ENCODE results near the gene MCTP1. TPM values are rescaled to one million over a fixed set of nuclear protein-coding genes. Genes with fewer than 3 reads are reported as not detected.

MCTP1 gene
- polyA plus RNA-seq, 3 donors = 34.4 to 72.9 (median 55.5) TPM

DNA sequence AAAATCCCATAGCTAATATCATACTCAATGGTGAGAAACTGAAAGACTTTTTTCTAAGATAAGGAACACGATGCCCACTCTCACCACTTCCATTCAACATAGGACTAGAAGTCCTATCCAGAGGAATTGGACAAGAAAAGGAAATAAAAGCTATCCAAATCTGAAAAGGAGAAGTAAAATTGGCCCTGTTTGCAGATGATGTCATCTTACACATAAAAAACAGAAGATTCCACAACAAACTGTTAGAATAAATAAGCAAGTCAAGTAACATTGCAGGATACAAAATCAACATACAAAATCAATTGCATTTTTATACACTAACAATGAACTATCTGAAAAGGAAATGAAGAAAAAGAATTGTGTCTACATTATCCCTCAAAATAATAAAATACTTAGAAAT lies 308.0 kb downstream of the MCTP1 start:
- intact Hi-C loops (cut with micrococcal nuclease) = no loop called here
- no CpG with 5 or more reads among the region's 1 CpG for WGBS (ENCODE audit: insufficient coverage)
- no peak overlapping the region for H3K27ac ChIP-seq (ENCODE audit: low read depth in 1 of 2, low read length in 2 of 2)

DNA sequence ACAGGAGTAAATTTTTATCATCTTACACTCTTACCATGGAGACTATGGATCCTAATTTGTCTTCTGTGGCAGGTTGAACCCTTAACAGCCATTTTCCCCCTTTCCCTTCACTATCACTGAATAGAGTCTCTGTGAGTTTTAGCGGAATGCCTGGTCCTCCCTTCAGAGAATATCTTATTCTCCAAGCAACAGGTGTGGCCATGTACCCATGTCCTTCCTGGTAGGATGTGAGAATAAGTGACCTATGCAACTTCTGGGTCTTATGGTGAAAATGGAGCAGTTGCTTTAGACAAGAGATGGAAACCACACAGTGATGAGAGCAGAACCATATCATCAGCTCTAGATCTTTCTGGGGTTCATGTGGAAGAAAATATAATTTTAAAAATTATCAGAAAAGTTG lies 312.6 kb downstream of the MCTP1 start:
- no peak overlapping the region for H3K27ac ChIP-seq (ENCODE audit: low read depth in 1 of 2, low read length in 2 of 2)
- Mint-ChIP-seq H3K4me3 (no peak overlapping the region), H3K9me3 (peaks cover 13 to 20% (median 15%) of the 10 kb centered on the region in 7 donors), H3K36me3 (peaks cover 13 to 18% of the 10 kb centered on the region in 2 donors), H3K27ac (peak overlapping the region in 2 of 7 donors; percentile 1 to 7), H3K27me3 (ENCODE audit: low read depth in 3 of 3) (peaks cover 0 to 1% (median 0%) of the 10 kb centered on the region in 3 donors), H3K4me1 (peaks cover 2% of the 10 kb centered on the region)
- WGBS (ENCODE audit: insufficient coverage) = no CpG with 5 or more reads among the region's 1 CpG
- no peaks in the 10 kb centered on the region for H3K4me1 ChIP-seq (ENCODE audit: control insufficient read depth in 1 of 2, insufficient read depth in 2 of 2, low read length in 2 of 2)
- H3K79me2 ChIP-seq (ENCODE audit: insufficient read depth, low read length) = peaks cover 23% of the 10 kb centered on the region
- DNase-seq = no peak
- intact Hi-C loops (cut with micrococcal nuclease) = no loop called here
- peaks cover 72% of the 10 kb centered on the region for H4K20me1 ChIP-seq (ENCODE audit: insufficient read depth, low read length)
- H3K4me2 ChIP-seq (replicated peaks; ENCODE audit: extremely low read depth, low read length, poor library complexity, severe bottlenecking) = no peak overlapping the region
- H2AFZ ChIP-seq (ENCODE audit: insufficient read depth, low read depth, low read length, poor library complexity, severe bottlenecking) = no peak overlapping the region
- no peak overlapping the region for H3K9ac ChIP-seq (ENCODE audit: insufficient read depth, low read length, poor library complexity, severe bottlenecking)
- H3K27me3 ChIP-seq (ENCODE audit: control insufficient read depth in 2 of 2, insufficient read depth in 2 of 2, low read length in 2 of 2) = no peaks in the 10 kb centered on the region
- H3K4me3 ChIP-seq (replicated peaks in 1 of 3; ENCODE audit: low read depth in 2 of 3, low read length in 3 of 3) = no peak overlapping the region
- H3K9me3 ChIP-seq (replicated peaks in 1 of 2; ENCODE audit: control insufficient read depth in 1 of 2, insufficient read depth in 1 of 2, low read length in 2 of 2) = peaks cover 7 to 19% of the 10 kb centered on the region in 2 donors
- TF ChIP-seq, protein P1, sequence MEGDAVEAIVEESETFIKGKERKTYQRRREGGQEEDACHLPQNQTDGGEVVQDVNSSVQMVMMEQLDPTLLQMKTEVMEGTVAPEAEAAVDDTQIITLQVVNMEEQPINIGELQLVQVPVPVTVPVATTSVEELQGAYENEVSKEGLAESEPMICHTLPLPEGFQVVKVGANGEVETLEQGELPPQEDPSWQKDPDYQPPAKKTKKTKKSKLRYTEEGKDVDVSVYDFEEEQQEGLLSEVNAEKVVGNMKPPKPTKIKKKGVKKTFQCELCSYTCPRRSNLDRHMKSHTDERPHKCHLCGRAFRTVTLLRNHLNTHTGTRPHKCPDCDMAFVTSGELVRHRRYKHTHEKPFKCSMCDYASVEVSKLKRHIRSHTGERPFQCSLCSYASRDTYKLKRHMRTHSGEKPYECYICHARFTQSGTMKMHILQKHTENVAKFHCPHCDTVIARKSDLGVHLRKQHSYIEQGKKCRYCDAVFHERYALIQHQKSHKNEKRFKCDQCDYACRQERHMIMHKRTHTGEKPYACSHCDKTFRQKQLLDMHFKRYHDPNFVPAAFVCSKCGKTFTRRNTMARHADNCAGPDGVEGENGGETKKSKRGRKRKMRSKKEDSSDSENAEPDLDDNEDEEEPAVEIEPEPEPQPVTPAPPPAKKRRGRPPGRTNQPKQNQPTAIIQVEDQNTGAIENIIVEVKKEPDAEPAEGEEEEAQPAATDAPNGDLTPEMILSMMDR (IDR thresholded peaks at IDR 0.05) = no peak
- peaks cover 2 to 19% of the 10 kb centered on the region in 2 donors for H3K36me3 ChIP-seq (replicated peaks in 1 of 2; ENCODE audit: control insufficient read depth in 1 of 2, insufficient read depth in 2 of 2, low read length in 2 of 2)

More for the DNA sequence above, 308.0 kb downstream of the MCTP1 start:
- Histone ChIP-seq H3K79me2 (ENCODE audit: insufficient read depth, low read length) (peaks cover 31% of the 10 kb centered on the region), H3K36me3 (replicated peaks in 1 of 2; ENCODE audit: control insufficient read depth in 1 of 2, insufficient read depth in 2 of 2, low read length in 2 of 2) (peaks cover 2 to 31% of the 10 kb centered on the region in 2 donors), H3K9me3 (replicated peaks in 1 of 2; ENCODE audit: control insufficient read depth in 1 of 2, insufficient read depth in 1 of 2, low read length in 2 of 2) (peaks cover 7 to 32% of the 10 kb centered on the region in 2 donors), H4K20me1 (ENCODE audit: insufficient read depth, low read length) (peaks cover 72% of the 10 kb centered on the region), H3K4me3 (replicated peaks in 1 of 3; ENCODE audit: low read depth in 2 of 3, low read length in 3 of 3) (no peak overlapping the region), H3K4me1 (ENCODE audit: control insufficient read depth in 1 of 2, insufficient read depth in 2 of 2, low read length in 2 of 2) (no peaks in the 10 kb centered on the region), H3K9ac (ENCODE audit: insufficient read depth, low read length, poor library complexity, severe bottlenecking) (no peak overlapping the region), H3K4me2 (replicated peaks; ENCODE audit: extremely low read depth, low read length, poor library complexity, severe bottlenecking) (no peak overlapping the region), H2AFZ (ENCODE audit: insufficient read depth, low read depth, low read length, poor library complexity, severe bottlenecking) (no peak overlapping the region), H3K27me3 (ENCODE audit: control insufficient read depth in 2 of 2, insufficient read depth in 2 of 2, low read length in 2 of 2) (no peaks in the 10 kb centered on the region)
- peaks cover 24 to 28% of the 10 kb centered on the region in 2 donors for H3K36me3 Mint-ChIP-seq
- no peak for DNase-seq
- H3K4me1 Mint-ChIP-seq = no peaks in the 10 kb centered on the region
- no peak overlapping the region for H3K4me3 Mint-ChIP-seq
- H3K9me3 Mint-ChIP-seq = peaks cover 13 to 31% (median 22%) of the 10 kb centered on the region in 7 donors
- TF ChIP-seq, protein P1 (IDR thresholded peaks at IDR 0.05) = no peak
- peaks cover 0 to 1% (median 0%) of the 10 kb centered on the region in 3 donors for H3K27me3 Mint-ChIP-seq (ENCODE audit: low read depth in 3 of 3)
- no peak overlapping the region for H3K27ac Mint-ChIP-seq
